ENCODE data around the gene SUPT20HL2.

SUPT20HL2 gene

DNA sequence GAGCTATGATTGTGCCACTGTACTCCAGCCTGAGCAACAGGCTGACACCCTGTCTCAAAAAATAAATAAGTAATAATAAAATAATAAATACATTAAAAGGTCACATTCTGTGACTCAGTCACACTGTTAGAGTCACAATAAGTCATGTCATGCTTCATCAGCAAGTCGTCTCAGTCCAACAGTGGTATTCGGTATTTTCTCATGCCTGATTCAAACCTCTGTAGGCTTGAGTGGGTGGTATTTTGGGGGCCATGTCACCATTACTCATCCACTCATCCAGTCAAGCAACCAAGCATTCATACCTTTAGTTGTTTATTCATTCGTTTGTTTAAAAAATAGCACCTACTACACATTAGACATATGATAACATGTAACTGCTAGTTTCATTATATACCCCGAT lies 46.9 kb downstream of the SUPT20HL2 start:
- Histone ChIP-seq H3K9me3 (ENCODE audit: low read length) (no peaks in the 10 kb centered on the region), H3K27me3 (ENCODE audit: insufficient read depth, low read length) (no peaks in the 10 kb centered on the region), H3K36me3 (ENCODE audit: insufficient read depth, low read length) (no peaks in the 10 kb centered on the region), H2AFZ (ENCODE audit: low read depth, low read length) (no peak overlapping the region), H3K4me3 (ENCODE audit: low read length) (no peak overlapping the region), H3K4me1 (ENCODE audit: insufficient read depth, low read length) (no peaks in the 10 kb centered on the region)

DNA sequence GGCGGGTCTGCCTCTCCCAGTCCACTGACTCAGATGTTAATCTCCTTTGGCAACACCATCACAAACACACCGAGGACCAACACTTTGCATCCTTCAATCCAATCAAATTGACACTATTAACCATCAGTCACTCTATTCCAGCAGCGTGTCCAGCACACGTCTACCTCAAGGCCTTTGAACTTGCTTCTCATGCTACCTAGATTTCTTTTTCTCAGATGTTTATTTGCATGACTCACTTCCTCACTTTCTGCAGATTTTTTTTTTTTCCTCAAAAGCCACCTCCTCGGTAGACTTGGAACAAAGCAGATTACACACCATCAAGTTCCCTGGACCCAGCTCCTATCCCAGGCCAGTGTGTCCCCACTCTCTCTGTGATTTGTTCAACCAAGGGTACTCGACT lies 49.5 kb downstream of the SUPT20HL2 start:
- no peaks in the 10 kb centered on the region for H3K36me3 ChIP-seq (ENCODE audit: insufficient read depth, low read length)
- no peak overlapping the region for H3K4me3 ChIP-seq (ENCODE audit: low read length)
- H3K4me1 ChIP-seq (ENCODE audit: insufficient read depth, low read length), result no peaks in the 10 kb centered on the region
- H3K9me3 ChIP-seq (ENCODE audit: low read length), result no peaks in the 10 kb centered on the region
- H3K27me3 ChIP-seq (ENCODE audit: insufficient read depth, low read length), result no peaks in the 10 kb centered on the region
- H2AFZ ChIP-seq (ENCODE audit: low read depth, low read length), result no peak overlapping the region

DNA sequence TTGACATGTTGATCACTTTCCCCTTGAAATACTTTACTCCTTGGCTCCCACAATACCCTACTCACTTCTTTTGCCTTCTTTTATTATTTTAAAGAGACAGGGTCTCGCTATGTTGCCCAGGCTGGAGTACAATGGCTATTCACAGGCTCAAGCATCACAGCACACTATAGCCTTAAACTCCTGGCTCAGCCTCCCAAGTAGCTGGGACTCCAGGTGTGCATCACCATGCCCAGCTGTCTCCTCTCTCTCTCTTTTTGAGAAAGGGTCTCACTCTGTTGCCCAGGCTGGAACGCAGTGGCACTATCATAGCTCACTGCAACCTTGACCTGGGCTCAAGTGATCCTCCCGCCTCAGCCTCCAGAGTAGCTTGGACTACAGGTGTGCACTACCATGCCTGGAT lies 51.6 kb downstream of the SUPT20HL2 start:
- H3K4me1 ChIP-seq (ENCODE audit: insufficient read depth, low read length), result no peaks in the 10 kb centered on the region
- H2AFZ ChIP-seq (ENCODE audit: low read depth, low read length), result no peak overlapping the region
- no peak overlapping the region for H3K4me3 ChIP-seq (ENCODE audit: low read length)
- H3K27me3 ChIP-seq (ENCODE audit: insufficient read depth, low read length), result no peaks in the 10 kb centered on the region
- no peaks in the 10 kb centered on the region for H3K9me3 ChIP-seq (ENCODE audit: low read length)
- no peaks in the 10 kb centered on the region for H3K36me3 ChIP-seq (ENCODE audit: insufficient read depth, low read length)
